A549 (cell line): ENCODE data around the gene TENM3. TPM values are rescaled to one million over a fixed set of nuclear protein-coding genes. Genes with fewer than 3 reads are reported as not detected.

Experiments
- ATAC-seq, 2 experiments: fragments of 200-7000 bp in 1 of 2; fragments of >200 bp in 1 of 2; cut with Nextera tagmentation in 1 of 2; cut with Tn5 transposase in 1 of 2; 3 replicates each; pipeline versions ENCODE4 v1.8.0 to v1.9.1; 2018 to 2020; ENCODE audit warnings: mild to moderate bottlenecking in 1 of 2, moderate library complexity in 1 of 2
- CTCF ChIA-PET: fragments of 300-600 bp; sonication (Branson Sonifier 250); formaldehyde crosslinking; extraction: SDS; loops from one replicate; lab custom pipeline; 2021; ENCODE audit warnings: antibody characterized with exemption, inconsistent platforms; lab: Yijun Ruan, JAX
- POLR2A ChIA-PET: fragments of 350-600 bp; formaldehyde crosslinking; extraction: SDS; loops from one replicate; lab custom pipeline; 2021; ENCODE audit warnings: antibody characterized with exemption, inconsistent platforms; lab: Yijun Ruan, JAX
- DNase-seq, 2 experiments: peaks; one replicate each; pipeline versions ENCODE4 v3.0.0 to v3.0.0-alpha.2; 2011 to 2016; ENCODE audit warnings: low read depth in 1 of 2, low spot score in 1 of 2
- FAIRE-seq: peaks from 2 replicates; lab custom pipeline; 2011; peaks lifted over from hg19 to GRCh38; lab: Jason Lieb, UNC
- H3K27ac ChIP-seq, 2 experiments: fragments of >200 bp; sonication (Bioruptor Twin); formaldehyde crosslinking; 3 replicates each; pipeline ENCODE4 v1.5.1; 2016 to 2017
- H3K4me1 ChIP-seq: fragments of >200 bp; sonication (Bioruptor Twin); formaldehyde crosslinking; 3 replicates; pipeline ENCODE4 v1.6.1; 2016
- H3K4me2 ChIP-seq: fragments of >200 bp; sonication (Bioruptor Twin); formaldehyde crosslinking; 3 replicates; pipeline ENCODE4 v1.6.1; 2016
- H3K4me3 ChIP-seq: fragments of >200 bp; sonication (Bioruptor Twin); formaldehyde crosslinking; 3 replicates; pipeline ENCODE4 v1.5.1; 2016
- H3K9me3 ChIP-seq: fragments of >200 bp; sonication (Bioruptor Twin); formaldehyde crosslinking; 3 replicates; pipeline ENCODE4 v1.6.1; 2016
- BCL3 ChIP-seq: fragments of >200 bp; sonication (Bioruptor Twin); formaldehyde crosslinking; IDR thresholded peaks from 3 replicates; pipeline ENCODE4 v1.6.1; 2016
- CBX2 ChIP-seq: fragments of 200-600 bp; sonication (generic); IDR thresholded peaks from 2 replicates; pipeline ENCODE4 v1.6.1; 2016; ENCODE audit warnings: low read depth, mild to moderate bottlenecking, borderline replicate concordance
- CTCF ChIP-seq: fragments of >200 bp; sonication (Bioruptor Twin); formaldehyde crosslinking; IDR thresholded peaks from 3 replicates; pipeline ENCODE4 v1.5.1; 2016
- EHMT2 ChIP-seq: fragments of 200-600 bp; sonication (generic); IDR thresholded peaks from 2 replicates; pipeline ENCODE4 v1.6.1; 2016; ENCODE audit warnings: antibody characterized with exemption, low read depth, mild to moderate bottlenecking, moderate library complexity
- EP300 ChIP-seq, 2 experiments: fragments of >200 bp; sonication (Bioruptor Twin); formaldehyde crosslinking; IDR thresholded peaks; 2 replicates in 1 of 2; 3 replicates in 1 of 2; pipeline ENCODE4 v1.6.1; 2016 to 2017
- FOSL2 ChIP-seq, 2 experiments: fragments of 450-650 bp in 1 of 2; fragments of >200 bp in 1 of 2; sonication (Bioruptor Twin) in 1 of 2; formaldehyde crosslinking; IDR thresholded peaks; 2 replicates each; pipeline versions ENCODE4 v1.5.0 to v1.6.1; 2016 to 2020; ENCODE audit warnings: mild to moderate bottlenecking in 1 of 2, moderate library complexity in 1 of 2
- GATA3 ChIP-seq: IDR thresholded peaks from 2 replicates; pipeline ENCODE4 v1.6.1; 2012; ENCODE audit warnings: borderline replicate concordance
- HEYL ChIP-seq: fragments of 250-450 bp; sonication (Bioruptor Pico); IDR thresholded peaks from 2 replicates; pipeline ENCODE4 v1.8.0; 2021; ENCODE audit warnings: mild to moderate bottlenecking, moderate library complexity
- HMGXB4 ChIP-seq: fragments of 250-450 bp; sonication (Bioruptor Pico); IDR thresholded peaks from 2 replicates; pipeline ENCODE4 v1.5.0; 2021; ENCODE audit warnings: mild to moderate bottlenecking, moderate library complexity, borderline replicate concordance
- HOXA7 ChIP-seq: fragments of 250-450 bp; sonication (Bioruptor Pico); IDR thresholded peaks from 2 replicates; pipeline ENCODE4 v1.5.0; 2020; ENCODE audit warnings: mild to moderate bottlenecking, moderate library complexity
- HOXB13 ChIP-seq: fragments of 250-450 bp; sonication (Bioruptor Pico); IDR thresholded peaks from 2 replicates; pipeline ENCODE4 v1.5.0; 2020; ENCODE audit warnings: low read depth, mild to moderate bottlenecking, moderate library complexity
- JUN ChIP-seq, 2 experiments: fragments of >200 bp; sonication (Bioruptor Twin); formaldehyde crosslinking; IDR thresholded peaks; 2 replicates in 1 of 2; 3 replicates in 1 of 2; pipeline ENCODE4 v1.6.1; 2016 to 2017
- NFE2L2 ChIP-seq: fragments of 150-350 bp; conservative IDR thresholded peaks from 2 replicates; pipeline ENCODE4 v1.6.1; 2014; ENCODE audit warnings: low read length
- PBX3 ChIP-seq: IDR thresholded peaks from 2 replicates; pipeline ENCODE4 v1.6.1; 2012
- POLR2AphosphoS2 ChIP-seq: conservative IDR thresholded peaks from 2 replicates; pipeline ENCODE4 v1.6.1; 2012; ENCODE audit warnings: low read length, improper control_type of control experiment, inconsistent platforms
- RCOR1 ChIP-seq: fragments of 150-350 bp; IDR thresholded peaks from 2 replicates; pipeline ENCODE4 v1.6.1; 2014; ENCODE audit warnings: antibody characterized with exemption, low read length, low read depth
- RFX5 ChIP-seq: fragments of 450-650 bp; IDR thresholded peaks from 2 replicates; pipeline ENCODE4 v1.7.1; 2014; ENCODE audit warnings: antibody characterized with exemption, mild to moderate bottlenecking, moderate library complexity
- SREBF2 ChIP-seq: fragments of 450-650 bp; IDR thresholded peaks from 2 replicates; pipeline ENCODE4 v1.6.1; 2014; ENCODE audit warnings: mild to moderate bottlenecking, moderate library complexity
- USF2 ChIP-seq: fragments of 450-650 bp; IDR thresholded peaks from 2 replicates; pipeline ENCODE4 v1.6.1; 2014; ENCODE audit warnings: antibody characterized with exemption
- ZSCAN20 ChIP-seq: fragments of 250-450 bp; sonication (Bioruptor Pico); IDR thresholded peaks from 2 replicates; pipeline ENCODE4 v1.8.0; 2022; ENCODE audit warnings: mild to moderate bottlenecking, moderate library complexity
- WGBS: methylation state at CpG from one replicate; pipeline ENCODE4 v1.1.6; 2017; ENCODE audit errors: missing lambda C conversion rate; 5-methylcytosine and 5-hydroxymethylcytosine counted together
- polyA plus RNA-seq, 4 experiments: library from polyadenylated mRNA; depleted of rRNA in 3 of 4; stranded (reverse); fragments of >200 nt; fragmentation: RNase III in 1 of 4; extraction: RNeasy Plus Mini Kit Qiagen cat#74134 plus additional on column Dnase treatment in 1 of 4; gene quantifications; 2 replicates in 3 of 4; 3 replicates in 1 of 4; pipeline ENCODE4 v1.2.3, GENCODE V29; 2011 to 2017

Gene TENM3
- polyA plus RNA-seq, 2 of the 4 experiments (the other 2 are of a cell fraction) = 2.4 to 7.3 TPM

GRCh38 chr4:182254026-182254780 is 11.0 kb downstream of the TENM3 start (continued):
- no peak for TF ChIP-seq BCL3
- no peak for TF ChIP-seq SREBF2
- no peak for TF ChIP-seq POLR2AphosphoS2
- no peak for TF ChIP-seq EHMT2
- TF ChIP-seq CBX2 = no peak
- TF ChIP-seq ZSCAN20 (CRISPR knock-in tag) = no peak
- TF ChIP-seq, all 56 proteins: peak for 0

GRCh38 chr4:182255441-182256190 is 12.4 kb downstream of the TENM3 start:
- Histone ChIP-seq H3K4me2 (no peak overlapping the region), H3K27ac (no peak overlapping the region), H3K4me3 (no peak overlapping the region), H3K4me1 (no peaks in the 10 kb centered on the region), H3K9me3 (no peaks in the 10 kb centered on the region)
- 18% methylated on average over 8 of the region's 8 CpGs for WGBS
- ChIA-PET POLR2A (no interaction called here), CTCF (interaction anchor here (1.2 kb wide), 1 partner anchor 9 kb away, joined by 3 read pairs; no protein-coding TSS in a partner anchor)
- FAIRE-seq = no peak
- peak in 1 of 2 experiments; percentile 5 for DNase-seq
- TF ChIP-seq HEYL (no peak), HOXA7 (CRISPR knock-in tag) (no peak), GATA3 (no peak), BCL3 (no peak), FOSL2 (IDR thresholded peaks at IDR 0.05) (no peak), FOSL2 (CRISPR knock-in tag; IDR thresholded peaks at IDR 0.05) (no peak), SREBF2 (no peak), EP300 (IDR thresholded peaks at IDR 0.05) (no peak), CBX2 (no peak), RFX5 (no peak)
- 0 out of 6 replicates have a peak, but pooled peaks of 1 of the 2 experiments have one; percentile 59 for ATAC-seq

- 85% methylated on average over 3 of the region's 3 CpGs for WGBS
- ATAC-seq (no peak), FAIRE-seq (no peak), DNase-seq (no peak)
- Histone ChIP-seq H3K4me3 (no peak overlapping the region), H3K27ac (no peak overlapping the region), H3K4me2 (no peak overlapping the region), H3K9me3 (no peaks in the 10 kb centered on the region), H3K4me1 (no peaks in the 10 kb centered on the region)
- TF ChIP-seq JUN (IDR thresholded peaks at IDR 0.05) = no peak
- no peak for TF ChIP-seq NFE2L2
- no peak for TF ChIP-seq RCOR1
- TF ChIP-seq PBX3 = no peak
- no peak for TF ChIP-seq FOSL2 (IDR thresholded peaks at IDR 0.05)
- TF ChIP-seq FOSL2 (CRISPR knock-in tag; IDR thresholded peaks at IDR 0.05) = no peak
- no peak for TF ChIP-seq GATA3
- no peak for TF ChIP-seq BCL3
- TF ChIP-seq HOXA7 (CRISPR knock-in tag) = no peak
- TF ChIP-seq HMGXB4 (CRISPR knock-in tag) = no peak
- no peak for TF ChIP-seq USF2
- TF ChIP-seq CTCF = no peak
- no peak for TF ChIP-seq HOXB13 (CRISPR knock-in tag)
- CTCF ChIA-PET = no interaction called here
- POLR2A ChIA-PET = no interaction called here
These were observed 13.8 kb downstream of the TENM3 start for GRCh38 chr4:182257016-182257415.
